ENCODE measurements around the gene GFM1. TPM values are rescaled to one million over a fixed set of nuclear protein-coding genes. Genes with fewer than 3 reads are reported as not detected.

The GFM1 gene
- total and polyA plus RNA-seq, 2 of the 13 experiments (the other 11 are each of a cell fraction or from before 2014, with no cell fraction given), result 10.5 to 59.0 TPM

- no peak for TF ChIP-seq HNF1B (CRISPR knock-in tag; IDR thresholded peaks at IDR 0.05)
- no peak for TF ChIP-seq PHF21A (CRISPR knock-in tag; IDR thresholded peaks at IDR 0.05)
- no peak for TF ChIP-seq MXD4 (CRISPR knock-in tag; IDR thresholded peaks at IDR 0.05)
- TF ChIP-seq CAMTA2 (CRISPR knock-in tag; IDR thresholded peaks at IDR 0.05; ENCODE audit: borderline replicate concordance), result no peak
Measured at GRCh38 chr3:158678687-158679086, 34.4 kb downstream of the GFM1 start (continued).

- no TSS peak for BruUV-seq (replicated peaks)
- CTCF ChIA-PET (ENCODE audit: low intra/inter-chr PET ratio, low total read pairs), result no interaction called here
Measured at GRCh38 chr3:158679547-158680000, 35.2 kb downstream of the GFM1 start.

More at GRCh38 chr3:158679547-158680000, 35.2 kb downstream of the GFM1 start:
- Histone ChIP-seq H3K27ac (ENCODE audit: extremely low read length, insufficient read depth, low read length) (no peak overlapping the region), H3K4me1 (ENCODE audit: insufficient read depth, low read length) (no peaks in the 10 kb centered on the region), H4K20me1 (ENCODE audit: insufficient read depth, low read length) (no peaks in the 10 kb centered on the region), H3K9ac (ENCODE audit: insufficient read depth, low read depth, low read length) (no peak overlapping the region), H3K36me3 (replicated peaks in 1 of 2; ENCODE audit: control insufficient read depth in 1 of 2, insufficient read depth in 2 of 2, low read length in 2 of 2) (peaks cover 3 to 9% of the 10 kb centered on the region in 2 experiments; a peak in 4 of 5 replicates), H3K4me3 (replicated peaks in 1 of 3; ENCODE audit: insufficient read depth in 1 of 3, low read depth in 2 of 3, low read length in 3 of 3) (no peak overlapping the region), H3K9me3 (ENCODE audit: low read length) (no peaks in the 10 kb centered on the region), H2AFZ (ENCODE audit: low read length) (no peak overlapping the region), H3K4me2 (ENCODE audit: low read depth, low read length) (no peak overlapping the region), H3K79me2 (ENCODE audit: insufficient read depth, low read length) (no peaks in the 10 kb centered on the region), H3K27me3 (ENCODE audit: control insufficient read depth in 1 of 2, insufficient read depth in 2 of 2, low read length in 2 of 2) (no peaks in the 10 kb centered on the region)
- POLR2A ChIA-PET, result no interaction called here
- ATAC-seq (no peak), DNase-seq (ENCODE audit: low spot score) (no peak), FAIRE-seq (no peak)
- TF ChIP-seq LBX2 (CRISPR knock-in tag; IDR thresholded peaks at IDR 0.05; ENCODE audit: borderline replicate concordance), result no peak
- TF ChIP-seq CREM (IDR thresholded peaks at IDR 0.05), result no peak
- TF ChIP-seq CREM (CRISPR knock-in tag; IDR thresholded peaks at IDR 0.05), result no peak
- no peak for TF ChIP-seq THAP7 (CRISPR knock-in tag; IDR thresholded peaks at IDR 0.05)
- TF ChIP-seq ZNF746 (CRISPR knock-in tag; IDR thresholded peaks at IDR 0.05), result no peak
- no peak for TF ChIP-seq MEIS2 (CRISPR knock-in tag; IDR thresholded peaks at IDR 0.05)
- peak; percentile 23 to 49; a peak in 2 of 4 replicates for TF ChIP-seq MAFK (conservative IDR thresholded peaks at IDR 0.05 in 1 of 2, IDR thresholded peaks at IDR 0.05 in 1 of 2; ENCODE audit: low read length in 2 of 2)
- WGBS (ENCODE audit: low lambda C conversion rate), result 88% methylated on average over 1 of the region's 1 CpG
- intact Hi-C loops (cut with micrococcal nuclease; ENCODE audit: unreplicated experiment), result no loop called here
- in situ Hi-C loops (cut with HindIII; ENCODE audit: extremely low pct_ligation_motif_present, low pct_unique_long_range_greater_than_20kb), result no loop called here
